ENCODE measurements around the gene ENPP6.

The ENPP6 gene

DNA sequence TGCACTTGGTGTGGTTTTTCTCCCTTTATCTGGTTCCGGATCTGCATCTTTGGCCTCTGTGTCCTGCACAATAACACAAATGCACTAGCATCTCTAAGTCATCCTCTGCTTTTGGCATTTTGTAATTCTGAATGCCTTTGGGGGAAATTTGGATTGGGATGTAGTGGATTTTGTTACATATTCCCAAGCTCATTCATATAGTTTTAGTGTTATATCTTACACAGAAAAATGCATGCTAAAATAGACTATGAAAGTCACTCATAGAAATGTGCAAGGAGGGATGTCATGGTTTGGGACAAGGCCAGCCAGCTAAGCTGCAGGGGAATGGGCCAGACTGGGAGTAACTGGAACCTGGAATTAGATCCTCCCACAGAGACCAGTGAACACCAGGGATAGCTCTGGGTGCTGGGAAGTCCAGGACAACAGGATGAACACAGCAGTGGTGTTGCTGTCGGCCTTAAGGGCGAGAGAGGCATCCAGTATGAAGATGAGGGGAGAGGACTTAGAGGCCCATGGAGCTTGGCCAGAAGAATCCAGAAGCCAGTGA, 20.1 kb downstream of the ENPP6 start:
- Histone ChIP-seq H3F3A (ENCODE audit: insufficient read depth) (no peaks in the 10 kb centered on the region), H3K27ac (ENCODE audit: low read depth, low read length) (no peak overlapping the region), H3K9ac (ENCODE audit: low read length) (no peak overlapping the region), H3K4me2 (ENCODE audit: low read depth, low read length, poor library complexity, severe bottlenecking) (no peak overlapping the region), H3K36me3 (ENCODE audit: low read length) (no peaks in the 10 kb centered on the region), H3K4me3 (ENCODE audit: insufficient read depth, low read length, poor library complexity, severe bottlenecking) (no peak overlapping the region), H4K20me1 (ENCODE audit: low read depth, low read length) (no peaks in the 10 kb centered on the region), H3K27me3 (ENCODE audit: low read length) (no peaks in the 10 kb centered on the region), H3K9me2 (replicated peaks; ENCODE audit: insufficient read depth, low read length) (no peaks in the 10 kb centered on the region), H3K79me2 (ENCODE audit: insufficient read depth, low read length) (no peaks in the 10 kb centered on the region), H2AFZ (ENCODE audit: low read depth, low read length, severe bottlenecking) (no peak overlapping the region), H3K9me3 (ENCODE audit: insufficient read depth, low read length) (no peaks in the 10 kb centered on the region)
- TF ChIP-seq, protein P1, sequence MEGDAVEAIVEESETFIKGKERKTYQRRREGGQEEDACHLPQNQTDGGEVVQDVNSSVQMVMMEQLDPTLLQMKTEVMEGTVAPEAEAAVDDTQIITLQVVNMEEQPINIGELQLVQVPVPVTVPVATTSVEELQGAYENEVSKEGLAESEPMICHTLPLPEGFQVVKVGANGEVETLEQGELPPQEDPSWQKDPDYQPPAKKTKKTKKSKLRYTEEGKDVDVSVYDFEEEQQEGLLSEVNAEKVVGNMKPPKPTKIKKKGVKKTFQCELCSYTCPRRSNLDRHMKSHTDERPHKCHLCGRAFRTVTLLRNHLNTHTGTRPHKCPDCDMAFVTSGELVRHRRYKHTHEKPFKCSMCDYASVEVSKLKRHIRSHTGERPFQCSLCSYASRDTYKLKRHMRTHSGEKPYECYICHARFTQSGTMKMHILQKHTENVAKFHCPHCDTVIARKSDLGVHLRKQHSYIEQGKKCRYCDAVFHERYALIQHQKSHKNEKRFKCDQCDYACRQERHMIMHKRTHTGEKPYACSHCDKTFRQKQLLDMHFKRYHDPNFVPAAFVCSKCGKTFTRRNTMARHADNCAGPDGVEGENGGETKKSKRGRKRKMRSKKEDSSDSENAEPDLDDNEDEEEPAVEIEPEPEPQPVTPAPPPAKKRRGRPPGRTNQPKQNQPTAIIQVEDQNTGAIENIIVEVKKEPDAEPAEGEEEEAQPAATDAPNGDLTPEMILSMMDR (IDR thresholded peaks at IDR 0.05; ENCODE audit: insufficient read depth, low read length, poor library complexity, severe bottlenecking): no peak

DNA sequence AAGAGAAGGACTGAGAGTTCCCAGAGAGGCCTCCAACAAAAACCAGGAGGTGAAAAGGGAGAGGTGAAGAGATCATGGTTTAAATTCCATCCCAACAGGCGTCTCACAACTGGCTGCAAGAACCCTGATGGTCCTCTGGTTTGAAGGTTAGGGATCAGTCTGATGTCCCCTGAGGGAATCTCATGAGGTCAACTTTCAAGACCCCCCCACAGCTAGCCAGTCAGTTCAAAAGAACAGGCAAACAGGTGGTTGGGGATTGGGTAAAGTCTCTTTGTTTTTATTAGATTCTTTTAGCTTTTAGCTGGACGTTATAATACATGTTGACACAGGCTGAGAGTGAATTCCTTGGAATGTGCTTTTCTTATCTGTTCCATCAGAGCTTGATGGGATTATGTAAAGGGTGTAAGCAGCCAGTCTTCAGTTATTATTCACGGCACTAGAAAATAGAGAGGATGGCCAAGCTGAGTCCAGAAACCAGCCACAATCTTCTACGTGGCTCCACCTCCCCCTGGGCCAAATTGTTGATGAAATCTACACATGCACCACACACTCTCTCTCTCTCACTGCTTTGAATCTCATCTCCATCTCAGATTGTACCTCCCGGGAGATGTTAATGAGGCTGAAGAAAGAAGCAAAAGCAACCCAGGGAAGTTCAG, 20.8 kb downstream of the ENPP6 start:
- Histone ChIP-seq H3K79me2 (ENCODE audit: insufficient read depth, low read length) (no peaks in the 10 kb centered on the region), H3K36me3 (ENCODE audit: low read length) (no peaks in the 10 kb centered on the region), H3K27ac (ENCODE audit: low read depth, low read length) (no peak overlapping the region), H3K9me2 (replicated peaks; ENCODE audit: insufficient read depth, low read length) (no peaks in the 10 kb centered on the region), H4K20me1 (ENCODE audit: low read depth, low read length) (no peaks in the 10 kb centered on the region), H3F3A (ENCODE audit: insufficient read depth) (no peaks in the 10 kb centered on the region), H3K4me3 (ENCODE audit: insufficient read depth, low read length, poor library complexity, severe bottlenecking) (no peak overlapping the region), H3K9me3 (ENCODE audit: insufficient read depth, low read length) (no peaks in the 10 kb centered on the region), H3K9ac (ENCODE audit: low read length) (no peak overlapping the region), H3K27me3 (ENCODE audit: low read length) (no peaks in the 10 kb centered on the region), H3K4me2 (ENCODE audit: low read depth, low read length, poor library complexity, severe bottlenecking) (no peak overlapping the region), H2AFZ (ENCODE audit: low read depth, low read length, severe bottlenecking) (no peak overlapping the region)
- no peak for TF ChIP-seq EZH2phosphoT487 (conservative IDR thresholded peaks at IDR 0.05; ENCODE audit: low read length)
- TF ChIP-seq, protein P1 (IDR thresholded peaks at IDR 0.05; ENCODE audit: insufficient read depth, low read length, poor library complexity, severe bottlenecking): no peak

DNA sequence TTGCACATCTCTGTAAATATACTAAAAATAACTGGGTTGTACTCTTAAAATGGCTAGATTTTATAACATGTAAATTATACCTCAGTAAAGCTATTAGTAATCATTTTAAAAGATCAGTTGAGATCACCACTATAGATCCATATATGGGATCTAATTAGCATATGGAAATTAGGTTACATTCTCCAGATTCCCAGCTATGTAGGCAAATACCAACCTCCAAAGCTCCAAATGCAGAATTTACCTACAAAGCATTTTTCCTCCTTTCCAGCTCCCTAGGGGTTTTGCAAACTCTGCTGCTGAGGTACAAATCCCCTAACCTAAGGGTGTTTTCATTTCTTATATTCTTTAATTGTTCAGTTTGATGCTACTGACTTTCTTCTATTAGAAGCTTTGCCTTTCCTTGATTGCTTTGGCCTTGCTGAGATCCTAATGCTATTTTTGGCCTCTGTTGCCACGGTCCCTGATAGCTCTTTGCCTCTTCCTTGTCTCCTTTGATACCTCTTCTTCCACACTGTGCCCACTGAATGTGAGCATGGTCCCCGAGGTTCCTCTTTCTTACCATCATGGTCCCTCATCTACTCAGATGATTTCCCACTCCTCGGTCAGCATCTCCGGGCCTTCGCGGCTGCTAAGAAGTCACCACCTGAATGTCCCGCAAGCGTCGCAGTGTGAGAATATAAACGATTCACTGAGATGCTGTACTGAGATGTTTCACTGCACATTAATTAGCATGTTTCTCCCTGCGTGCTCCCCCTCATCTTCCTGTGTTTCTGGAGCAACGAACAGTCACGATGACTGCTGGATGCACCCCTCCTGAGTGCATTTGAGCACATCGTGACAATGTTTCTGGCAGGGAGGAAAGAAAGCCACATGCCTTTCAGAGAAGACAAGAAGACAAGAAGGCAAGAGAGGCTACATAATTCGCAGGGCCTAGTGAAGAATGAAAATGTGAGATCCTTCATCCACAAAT, 23.8 kb downstream of the ENPP6 start:
- Histone ChIP-seq H3K9ac (ENCODE audit: low read length) (no peak overlapping the region), H3K9me3 (ENCODE audit: insufficient read depth, low read length) (no peaks in the 10 kb centered on the region), H3K36me3 (ENCODE audit: low read length) (no peaks in the 10 kb centered on the region), H3K4me2 (ENCODE audit: low read depth, low read length, poor library complexity, severe bottlenecking) (no peak overlapping the region), H3K79me2 (ENCODE audit: insufficient read depth, low read length) (no peaks in the 10 kb centered on the region), H4K20me1 (ENCODE audit: low read depth, low read length) (no peaks in the 10 kb centered on the region), H2AFZ (ENCODE audit: low read depth, low read length, severe bottlenecking) (no peak overlapping the region), H3K4me3 (ENCODE audit: insufficient read depth, low read length, poor library complexity, severe bottlenecking) (no peak overlapping the region), H3K27me3 (ENCODE audit: low read length) (no peaks in the 10 kb centered on the region), H3K9me2 (replicated peaks; ENCODE audit: insufficient read depth, low read length) (no peaks in the 10 kb centered on the region), H3F3A (ENCODE audit: insufficient read depth) (no peaks in the 10 kb centered on the region), H3K27ac (ENCODE audit: low read depth, low read length) (no peak overlapping the region)
- TF ChIP-seq EZH2phosphoT487 (conservative IDR thresholded peaks at IDR 0.05; ENCODE audit: low read length): no peak
- TF ChIP-seq, protein P1 (IDR thresholded peaks at IDR 0.05; ENCODE audit: insufficient read depth, low read length, poor library complexity, severe bottlenecking): no peak
